ENCODE measurements around the gene ACTN4. TPM values are rescaled to one million over a fixed set of nuclear protein-coding genes. Genes with fewer than 3 reads are reported as not detected.
A peak's percentile ranks its signal among the peaks of the same experiment; 100 is the strongest.

ACTN4 gene
- total RNA-seq, 1 donor from 2014 or later = 628 TPM

GRCh38 chr19:38661136-38661535 is 13.7 kb downstream of the ACTN4 start:
- DNase-seq (ENCODE audit: low spot score) = no peak

- peak; percentile 68 for DNase-seq (ENCODE audit: low spot score)
Measured at GRCh38 chr19:38661996-38662395, 14.5 kb downstream of the ACTN4 start.

GRCh38 chr19:38662537-38663155 is 15.2 kb downstream of the ACTN4 start:
- no peak for DNase-seq (ENCODE audit: low spot score)

GRCh38 chr19:38663156-38663651 is 15.8 kb downstream of the ACTN4 start:
- DNase-seq (ENCODE audit: low spot score) = no peak

- DNase-seq (ENCODE audit: low spot score) = no peak
Measured at GRCh38 chr19:38663957-38664502, 16.6 kb downstream of the ACTN4 start.

- DNase-seq (ENCODE audit: low spot score) = no peak
Measured at GRCh38 chr19:38664503-38665211, 17.2 kb downstream of the ACTN4 start.

- DNase-seq (ENCODE audit: low spot score) = no peak
Measured at GRCh38 chr19:38665219-38665931, 17.9 kb downstream of the ACTN4 start.

GRCh38 chr19:38665950-38666662 is 18.7 kb downstream of the ACTN4 start:
- DNase-seq (ENCODE audit: low spot score) = peak; percentile 58

GRCh38 chr19:38666663-38667511 is 19.4 kb downstream of the ACTN4 start:
- no peak for DNase-seq (ENCODE audit: low spot score)

- DNase-seq (ENCODE audit: low spot score) = no peak
Measured at GRCh38 chr19:38667661-38668171, 20.3 kb downstream of the ACTN4 start.

GRCh38 chr19:38669552-38669951 is 22.1 kb downstream of the ACTN4 start:
- DNase-seq (ENCODE audit: low spot score) = no peak

GRCh38 chr19:38670921-38671398 is 23.5 kb downstream of the ACTN4 start:
- no peak for DNase-seq (ENCODE audit: low spot score)

- DNase-seq (ENCODE audit: low spot score) = no peak
Measured at GRCh38 chr19:38671654-38672053, 24.2 kb downstream of the ACTN4 start.

- DNase-seq (ENCODE audit: low spot score) = no peak
Measured at GRCh38 chr19:38673030-38673429, 25.6 kb downstream of the ACTN4 start.

- no peak for DNase-seq (ENCODE audit: low spot score)
Measured at GRCh38 chr19:38674388-38675171, 27.1 kb downstream of the ACTN4 start.

GRCh38 chr19:38675611-38676010 is 28.2 kb downstream of the ACTN4 start:
- no peak for DNase-seq (ENCODE audit: low spot score)

GRCh38 chr19:38676023-38676877 is 28.8 kb downstream of the ACTN4 start:
- DNase-seq (ENCODE audit: low spot score) = no peak

GRCh38 chr19:38676878-38677646 is 29.6 kb downstream of the ACTN4 start:
- no peak for DNase-seq (ENCODE audit: low spot score)
